Activated CD8-positive, alpha-beta T cell treated with anti-CD3 and anti-CD28 coated beads for 36 hours (primary cell): ENCODE results near the gene TACO1. TPM values are rescaled to one million over a fixed set of nuclear protein-coding genes. Genes with fewer than 3 reads are reported as not detected.

Source experiments
- ATAC-seq: fragments of 200-7000 bp; cut with Tn5 transposase; one replicate; pipeline ENCODE4 v1.10.0; 2021; ENCODE audit warnings: mild to moderate bottlenecking, moderate library complexity
- CTCF ChIA-PET: fragments of 350-600 bp; sonication (Branson Sonifier 250); formaldehyde crosslinking; loops from one replicate; lab custom pipeline; 2021; ENCODE audit warnings: antibody characterized with exemption; lab: Charles Lee
- POLR2A ChIA-PET: fragments of 350-600 bp; sonication (Branson Sonifier 250); formaldehyde crosslinking; loops from one replicate; lab custom pipeline; 2021; ENCODE audit warnings: antibody characterized with exemption; lab: Charles Lee
- DNase-seq: peaks from one replicate; pipeline ENCODE4 v3.0.0-alpha.2; 2020
- H3K27ac Mint-ChIP-seq: one replicate; pipeline ENCODE4 v1.8.0; 2021; ENCODE audit warnings: mild to moderate bottlenecking, mixed read lengths
- H3K27me3 Mint-ChIP-seq: one replicate; pipeline ENCODE4 v1.8.0; 2021; ENCODE audit warnings: mixed read lengths
- H3K36me3 Mint-ChIP-seq: one replicate; pipeline ENCODE4 v1.8.0; 2021; ENCODE audit warnings: low read depth, mixed read lengths
- H3K4me1 Mint-ChIP-seq: one replicate; pipeline ENCODE4 v1.8.0; 2021; ENCODE audit warnings: low read depth, mixed read lengths
- H3K4me3 Mint-ChIP-seq: one replicate; pipeline ENCODE4 v1.8.0; 2021; ENCODE audit warnings: mild to moderate bottlenecking, moderate library complexity, mixed read lengths
- H3K9me3 Mint-ChIP-seq: one replicate; pipeline ENCODE4 v1.8.0; 2021; ENCODE audit warnings: mixed read lengths
- intact Hi-C: fragments of 100-400 bp; cut with micrococcal nuclease; formaldehyde crosslinking; loops from one replicate; pipeline ENCODE4 v1.10.0; 2022
- total RNA-seq, 2 experiments: library from RNA; stranded (reverse); gene quantifications; one replicate each; pipeline ENCODE4 v1.2.3, GENCODE V29; 2021
- TF ChIP-seq, protein P1 (sequence below): fragments of 200-600 bp; IDR thresholded peaks from one replicate; pipeline ENCODE4 v1.8.0; 2022; ENCODE audit warnings: antibody characterized with exemption, mild to moderate bottlenecking

TACO1 gene
- total RNA-seq, 2 experiments from 2014 or later, result 27.0 to 30.4 TPM

DNA sequence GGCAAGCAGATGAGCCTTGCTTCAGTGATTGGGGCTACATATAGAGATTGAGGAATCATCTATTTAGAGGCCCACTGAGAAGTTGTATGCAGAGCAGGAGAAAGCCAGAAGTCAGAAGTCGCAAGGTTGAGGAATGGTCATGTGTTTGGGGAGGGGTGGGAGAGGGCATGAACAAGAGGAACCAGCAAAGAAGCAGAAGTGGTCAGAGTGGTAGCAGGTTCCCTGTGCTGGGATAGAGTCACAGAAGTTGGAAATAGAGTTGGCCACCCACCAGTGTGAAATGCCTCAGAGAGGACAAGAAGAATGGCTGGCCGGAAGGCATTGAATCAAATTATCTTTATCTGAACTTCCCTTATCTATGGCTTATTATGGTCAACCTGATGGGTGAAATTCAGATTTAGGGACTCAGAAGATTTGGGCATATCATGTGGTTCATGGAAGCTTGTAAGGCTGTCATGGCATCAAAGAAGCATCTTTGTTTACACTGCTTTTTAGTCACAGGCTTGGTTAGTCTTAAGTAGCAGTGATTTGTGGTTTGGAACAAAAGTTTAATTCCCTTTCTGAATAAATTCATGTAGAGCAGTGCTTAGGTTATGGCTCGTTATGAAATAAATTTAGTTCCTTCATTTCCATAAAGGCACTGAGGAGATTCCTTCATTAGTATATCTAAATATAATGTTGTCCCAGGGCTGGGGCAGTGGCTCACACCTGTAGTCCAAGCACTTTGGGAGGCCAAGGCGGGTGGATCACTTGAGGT lies 41.2 kb downstream of the TACO1 start:
- CTCF ChIA-PET, result no interaction called here
- H3K9me3 Mint-ChIP-seq, result no peaks in the 10 kb centered on the region
- intact Hi-C loops, result no loop called here
- ATAC-seq (no peak), DNase-seq (no peak)
- no peaks in the 10 kb centered on the region for H3K27me3 Mint-ChIP-seq
- peaks cover 20% of the 10 kb centered on the region for H3K4me1 Mint-ChIP-seq
- no peak overlapping the region for H3K4me3 Mint-ChIP-seq
- POLR2A ChIA-PET, result no interaction called here
- no peaks in the 10 kb centered on the region for H3K36me3 Mint-ChIP-seq
- TF ChIP-seq, protein P1, sequence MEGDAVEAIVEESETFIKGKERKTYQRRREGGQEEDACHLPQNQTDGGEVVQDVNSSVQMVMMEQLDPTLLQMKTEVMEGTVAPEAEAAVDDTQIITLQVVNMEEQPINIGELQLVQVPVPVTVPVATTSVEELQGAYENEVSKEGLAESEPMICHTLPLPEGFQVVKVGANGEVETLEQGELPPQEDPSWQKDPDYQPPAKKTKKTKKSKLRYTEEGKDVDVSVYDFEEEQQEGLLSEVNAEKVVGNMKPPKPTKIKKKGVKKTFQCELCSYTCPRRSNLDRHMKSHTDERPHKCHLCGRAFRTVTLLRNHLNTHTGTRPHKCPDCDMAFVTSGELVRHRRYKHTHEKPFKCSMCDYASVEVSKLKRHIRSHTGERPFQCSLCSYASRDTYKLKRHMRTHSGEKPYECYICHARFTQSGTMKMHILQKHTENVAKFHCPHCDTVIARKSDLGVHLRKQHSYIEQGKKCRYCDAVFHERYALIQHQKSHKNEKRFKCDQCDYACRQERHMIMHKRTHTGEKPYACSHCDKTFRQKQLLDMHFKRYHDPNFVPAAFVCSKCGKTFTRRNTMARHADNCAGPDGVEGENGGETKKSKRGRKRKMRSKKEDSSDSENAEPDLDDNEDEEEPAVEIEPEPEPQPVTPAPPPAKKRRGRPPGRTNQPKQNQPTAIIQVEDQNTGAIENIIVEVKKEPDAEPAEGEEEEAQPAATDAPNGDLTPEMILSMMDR, result no peak
- H3K27ac Mint-ChIP-seq, result no peak overlapping the region

DNA sequence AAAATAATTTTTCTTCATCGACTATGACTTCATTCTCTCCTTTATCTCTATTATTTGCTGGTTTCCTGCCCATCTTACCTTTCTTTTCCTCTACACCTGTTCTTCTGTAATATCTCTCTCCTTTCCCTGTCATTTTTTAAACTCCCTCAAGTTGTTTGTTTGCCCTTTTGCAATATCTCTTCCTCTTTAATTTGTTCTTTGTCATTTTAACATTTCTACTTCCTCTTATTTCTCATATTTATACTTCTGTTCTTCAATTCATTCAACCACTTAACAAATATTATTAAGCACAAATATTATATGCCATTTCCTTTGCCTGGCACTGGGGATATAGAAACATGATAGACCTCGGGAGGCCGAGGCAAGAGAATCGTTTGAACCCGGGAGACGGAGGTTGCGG lies 44.2 kb downstream of the TACO1 start:
- H3K27ac Mint-ChIP-seq, result no peak overlapping the region
- ATAC-seq (no peak), DNase-seq (no peak)
- H3K4me3 Mint-ChIP-seq, result no peak overlapping the region
- peaks cover 9% of the 10 kb centered on the region for H3K36me3 Mint-ChIP-seq
- intact Hi-C loops, result no loop called here
- TF ChIP-seq, protein P1, result no peak
- CTCF ChIA-PET, result no interaction called here
- no peaks in the 10 kb centered on the region for H3K9me3 Mint-ChIP-seq
- no peaks in the 10 kb centered on the region for H3K27me3 Mint-ChIP-seq
- POLR2A ChIA-PET, result interaction anchor here (1.4 kb wide), 1 partner anchor 10 kb away, joined by 3 read pairs; no protein-coding TSS in a partner anchor
- H3K4me1 Mint-ChIP-seq, result peaks cover 15% of the 10 kb centered on the region

DNA sequence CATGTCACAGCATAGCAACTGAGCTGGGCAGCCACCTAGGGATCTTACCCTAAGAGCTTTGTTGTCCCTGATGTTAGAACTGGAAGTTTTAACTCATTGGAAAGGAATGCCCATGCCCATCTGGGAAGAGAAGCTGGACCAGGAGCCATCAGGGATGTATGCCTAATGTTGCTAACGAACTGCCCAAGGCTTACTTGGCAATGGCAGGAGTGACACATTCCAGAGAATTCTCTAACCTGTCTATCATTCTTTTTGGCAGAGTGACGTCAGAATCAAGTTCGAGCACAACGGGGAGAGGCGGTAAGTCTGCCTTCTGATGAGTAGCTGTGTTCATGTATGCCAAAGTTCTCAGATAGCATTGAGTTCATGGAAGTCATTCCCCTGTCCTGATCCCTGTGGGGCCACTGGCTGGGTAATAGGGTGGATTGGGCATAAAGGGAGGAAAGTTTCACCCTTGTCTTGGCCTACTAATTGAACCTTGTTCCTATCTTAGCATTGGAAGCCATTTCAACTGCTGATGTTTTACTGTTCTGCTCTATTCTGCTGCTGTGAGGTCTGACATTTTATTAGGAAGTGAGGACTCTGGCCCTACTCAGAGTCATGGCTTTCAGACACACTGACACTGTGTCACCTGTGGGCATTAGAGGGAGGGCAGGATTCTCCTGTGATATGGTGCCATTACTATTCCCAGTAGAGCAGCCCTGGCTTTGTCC lies 45.2 kb downstream of the TACO1 start:
- POLR2A ChIA-PET, result interaction anchor here (1.6 kb wide), 1 partner anchor 31 kb away, joined by 3 read pairs; no protein-coding TSS in a partner anchor

DNA sequence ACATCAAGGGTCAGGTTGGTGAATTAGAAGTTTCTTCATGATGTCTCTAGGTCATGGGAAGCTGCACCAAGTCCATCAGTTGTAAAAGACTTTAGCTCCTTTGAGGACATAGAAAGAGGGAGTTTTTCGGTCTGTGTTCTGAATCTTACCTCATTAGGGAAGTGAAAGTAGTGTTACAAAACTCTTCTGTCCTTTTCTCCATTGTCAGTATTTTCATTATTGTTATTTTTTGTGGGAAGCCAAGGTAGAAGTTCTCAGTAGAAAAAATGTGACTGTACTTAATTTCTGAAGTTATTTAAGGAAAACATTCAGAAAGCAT lies 45.8 kb downstream of the TACO1 start:
- TF ChIP-seq, protein P1, result no peak
- ATAC-seq (no peak), DNase-seq (no peak)
- CTCF ChIA-PET, result no interaction called here
- POLR2A ChIA-PET, result interaction anchor here (1.6 kb wide), 1 partner anchor 30 kb away, joined by 3 read pairs; no protein-coding TSS in a partner anchor
- Mint-ChIP-seq H3K27ac (no peak overlapping the region), H3K27me3 (no peaks in the 10 kb centered on the region), H3K9me3 (no peaks in the 10 kb centered on the region), H3K4me1 (peaks cover 16% of the 10 kb centered on the region), H3K36me3 (peaks cover 10% of the 10 kb centered on the region), H3K4me3 (no peak overlapping the region)
- intact Hi-C loops, result no loop called here

More for the DNA sequence above, 45.2 kb downstream of the TACO1 start:
- Mint-ChIP-seq H3K4me3 (no peak overlapping the region), H3K27me3 (no peaks in the 10 kb centered on the region), H3K27ac (no peak overlapping the region), H3K4me1 (peaks cover 16% of the 10 kb centered on the region), H3K36me3 (peaks cover 10% of the 10 kb centered on the region), H3K9me3 (no peaks in the 10 kb centered on the region)
- no peak for DNase-seq
- no peak for ATAC-seq
- CTCF ChIA-PET, result no interaction called here
- intact Hi-C loops, result no loop called here
- TF ChIP-seq, protein P1, result no peak
